ENCODE data around the gene MED19.
"Not testable (repeated sequence)": the region's sequence is repeated elsewhere in the genome, so short reads cannot be mapped to it uniquely, and the experiment has no call there.

The MED19 gene

GRCh38 chr11:57704932-57705331 is 7.1 kb downstream of the MED19 start:
- DNase-seq = no peak

- DNase-seq = no peak
Observed at GRCh38 chr11:57703341-57703740, 8.7 kb downstream of the MED19 start.

GRCh38 chr11:57700425-57700824 is 11.6 kb downstream of the MED19 start:
- no peak for DNase-seq

- DNase-seq = no peak
Observed at GRCh38 chr11:57699813-57700212, 12.2 kb downstream of the MED19 start.

GRCh38 chr11:57698843-57699365 is 13.1 kb downstream of the MED19 start:
- no peak for DNase-seq

DNA sequence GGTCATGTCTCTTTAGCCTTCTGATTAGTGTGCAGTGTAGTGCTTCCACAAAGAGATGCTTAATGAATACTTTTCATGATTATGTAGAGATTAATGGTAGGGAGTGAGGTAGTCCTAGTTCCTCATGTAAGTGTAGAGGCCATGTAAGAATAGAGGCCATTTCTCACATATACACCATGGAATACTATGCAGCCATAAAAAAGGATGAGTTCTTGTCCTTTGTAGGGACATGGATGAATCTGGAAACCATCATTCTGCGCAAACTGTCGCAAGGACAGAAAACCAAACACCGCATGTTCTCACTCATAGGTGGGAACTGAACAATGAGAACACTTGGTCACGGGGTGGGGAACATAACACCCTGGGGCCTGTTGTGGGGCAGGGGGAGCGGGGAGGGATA is 21.5 kb downstream of the MED19 start:
- not testable (repeated sequence) for DNase-seq

GRCh38 chr11:57681168-57681567 is 30.8 kb downstream of the MED19 start:
- no peak for DNase-seq

DNA sequence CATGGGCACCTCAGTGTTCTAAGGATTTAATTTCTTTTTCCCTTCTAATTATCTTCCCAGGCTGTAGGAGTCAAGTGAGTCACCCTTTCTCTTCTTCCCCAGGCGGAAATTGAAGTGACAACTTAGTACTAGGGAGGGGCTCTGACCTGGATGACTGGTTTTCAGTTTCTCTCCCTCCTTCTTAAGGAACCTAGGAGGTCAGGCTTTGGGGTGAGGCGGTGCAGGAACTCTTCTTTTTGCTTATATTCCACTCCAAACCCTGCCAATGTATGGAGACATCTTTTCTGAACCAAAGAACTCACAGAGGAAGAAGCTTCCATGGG is 31.5 kb downstream of the MED19 start:
- peak in 1 of 4 experiments; percentile 16 for DNase-seq

GRCh38 chr11:57679396-57679795 is 32.6 kb downstream of the MED19 start:
- DNase-seq = no peak

GRCh38 chr11:57675176-57675941 is 36.7 kb downstream of the MED19 start:
- no peak for DNase-seq

- DNase-seq = no peak
Observed at GRCh38 chr11:57674251-57674650, 37.8 kb downstream of the MED19 start.

DNA sequence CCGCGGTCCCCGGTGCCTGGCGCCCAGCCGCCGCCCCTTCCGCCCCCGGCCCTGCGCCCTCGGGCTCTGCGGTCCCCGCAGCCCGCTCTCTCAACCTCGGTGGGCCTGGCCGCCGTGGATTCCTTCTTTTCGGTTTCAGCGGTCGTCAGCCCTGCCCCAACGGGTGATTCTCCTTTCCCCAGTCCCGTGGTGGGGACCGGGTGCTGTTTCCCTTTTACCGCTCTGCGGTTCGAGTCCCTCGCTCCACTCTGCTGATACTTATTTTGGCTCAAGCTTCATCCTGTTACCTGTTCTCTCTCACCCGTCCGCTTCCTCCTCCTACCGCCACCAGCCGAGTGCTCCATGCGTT is 43.6 kb downstream of the MED19 start:
- DNase-seq = peak; percentile 55 to 70 (median 64)

GRCh38 chr11:57667736-57668433 is 44.1 kb downstream of the MED19 start, which contains the start of gene ZDHHC5:
Gene ZDHHC5, plus strand, starts transcription at chr11:57668114. Its CDS starts 4,977 bp downstream, at chr11:57673091.
- peak; percentile 99 to 100 (median 99) for DNase-seq

DNA sequence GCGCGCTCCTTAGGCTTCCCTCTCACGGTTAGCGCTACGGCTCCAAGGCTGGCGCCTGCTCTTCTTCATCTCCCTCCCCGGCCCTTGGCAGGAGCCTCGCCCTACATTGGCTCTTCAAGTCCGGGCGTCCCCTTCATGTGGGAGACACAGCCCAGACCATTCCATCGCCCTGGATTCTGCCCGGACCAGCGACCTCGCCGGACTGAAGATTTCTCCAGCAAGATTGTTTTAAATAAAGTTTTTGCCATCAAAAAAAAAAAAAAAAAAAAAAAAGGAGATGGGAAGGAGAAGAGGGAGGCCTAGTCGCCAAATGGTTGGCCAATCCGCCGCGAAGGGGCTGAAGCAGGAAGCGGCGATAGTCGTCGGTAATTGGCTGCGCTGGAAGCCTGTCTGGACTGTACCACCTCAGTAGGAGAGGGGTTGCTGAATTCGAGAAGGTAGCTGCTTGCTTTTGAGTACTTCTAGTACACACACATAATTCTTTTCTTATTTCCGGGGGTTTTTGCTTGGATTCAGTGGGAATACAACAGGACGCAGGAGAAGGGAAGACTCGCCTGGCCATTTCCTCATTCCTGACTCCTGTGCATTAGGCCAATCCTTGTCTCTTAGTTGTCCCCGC is 44.8 kb downstream of the MED19 start:
- DNase-seq = peak; percentile 96 to 100 (median 98)

DNA sequence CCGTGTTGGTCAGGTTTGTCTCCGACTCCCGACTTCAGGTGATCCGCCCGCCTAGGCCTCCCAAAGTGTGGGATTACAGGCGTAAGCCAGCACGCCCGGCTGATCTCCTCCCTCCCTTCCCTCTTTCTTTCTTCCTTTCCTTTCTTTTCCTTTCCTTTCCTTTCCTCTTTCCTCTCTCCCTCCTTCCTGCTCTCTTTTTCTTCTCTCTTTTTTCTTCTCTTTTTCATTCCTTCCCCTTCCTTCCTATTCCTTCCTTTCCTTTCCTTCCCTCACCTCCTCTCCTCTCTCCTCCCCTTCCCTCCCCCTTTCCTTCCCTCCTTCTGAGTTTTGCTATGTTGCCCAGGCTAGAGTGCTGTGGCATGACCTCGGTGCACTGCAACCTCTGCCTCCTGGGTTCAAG is 48.0 kb downstream of the MED19 start:
- no peak for DNase-seq

- peak in 1 of 4 experiments; percentile 6 for DNase-seq
Observed at GRCh38 chr11:57662893-57663292, 49.1 kb downstream of the MED19 start.

DNA sequence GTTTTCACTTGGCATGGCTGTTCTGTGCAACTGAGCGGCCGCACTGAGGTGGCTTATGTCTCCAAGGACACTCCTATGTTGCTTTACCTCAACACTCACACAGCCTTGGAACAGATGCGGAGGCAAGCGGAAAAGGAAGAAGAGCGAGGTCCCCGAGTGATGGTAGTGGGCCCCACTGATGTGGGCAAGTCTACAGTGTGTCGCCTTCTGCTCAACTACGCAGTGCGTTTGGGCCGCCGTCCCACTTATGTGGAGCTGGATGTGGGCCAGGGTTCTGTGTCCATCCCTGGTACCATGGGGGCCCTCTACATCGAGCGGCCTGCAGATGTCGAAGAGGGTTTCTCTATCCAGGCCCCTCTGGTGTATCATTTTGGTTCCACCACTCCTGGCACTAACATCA is 52.3 kb downstream of the MED19 start:
- DNase-seq = no peak

GRCh38 chr11:57658023-57658361 is 54.0 kb downstream of the MED19 start:
- DNase-seq = peak in 3 of 4 experiments; percentile 19 to 52 (median 32)

DNA sequence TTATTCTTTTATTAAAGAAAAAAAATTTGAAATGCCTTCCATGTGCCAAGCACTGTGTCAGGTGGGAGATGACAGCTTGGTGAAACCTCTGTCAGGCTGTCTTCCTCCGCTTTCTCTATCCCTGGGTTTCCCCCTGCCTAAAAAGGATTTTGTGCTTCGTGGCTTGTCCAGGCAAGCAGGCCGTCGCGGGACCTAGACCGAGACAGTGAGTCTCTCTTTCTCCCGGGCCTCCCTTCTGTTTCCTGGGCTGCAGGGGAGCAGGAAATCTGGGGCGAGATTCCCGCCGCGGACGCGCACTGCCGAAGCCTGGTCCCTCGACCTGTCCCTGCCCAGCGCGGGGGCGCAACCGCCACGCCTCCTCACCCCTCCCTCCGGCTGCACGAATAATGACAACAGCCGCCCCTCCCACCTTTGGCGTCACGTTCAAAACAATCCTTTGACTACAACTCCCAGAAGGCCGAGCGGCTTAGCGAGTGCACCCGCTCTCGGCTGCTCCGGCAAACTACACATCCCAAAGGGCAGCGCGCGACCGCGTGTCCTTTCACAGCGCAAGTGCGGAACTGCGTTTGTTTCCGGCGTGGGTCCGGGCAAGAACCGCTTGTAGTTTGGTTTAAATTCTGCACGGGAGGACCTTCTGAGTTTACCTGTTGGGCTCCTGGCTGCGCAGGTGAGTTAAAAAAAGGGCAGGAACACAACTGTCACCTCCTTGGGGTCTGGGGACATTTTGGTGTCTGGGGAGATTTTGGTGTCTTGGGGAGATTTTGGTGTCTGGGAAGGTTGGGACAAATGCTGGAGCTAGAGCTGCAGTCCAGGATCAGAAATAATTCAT is 54.6 kb downstream of the MED19 start, which contains the start of gene CLP1:
Gene CLP1 (plus strand): TSS at position 569 of the 829 bp plus-strand sequence. CDS start 1,715 bp downstream, outside the sequence.
- peak; percentile 99 to 100 (median 99) for DNase-seq

- no peak for DNase-seq
Observed at GRCh38 chr11:57656885-57657193, 55.2 kb downstream of the MED19 start.

Data from suppressor macrophage (primary cell).